Trophoblast cell (in vitro differentiated cells and primary cell): ENCODE data around the gene MRPL42.

Experiments used
- DNase-seq, 2 donors: peaks; one replicate each; pipeline ENCODE4 v3.0.0-alpha.2; 2016
- H2AFZ ChIP-seq: 2 replicates; pipeline ENCODE4 v1.6.1; 2013; ENCODE audit warnings: low read length, moderate library complexity, mild to moderate bottlenecking; ENCODE audit not compliant: insufficient read depth, poor library complexity
- H2AK5ac ChIP-seq: 2 replicates; pipeline ENCODE4 v1.6.1; 2013; ENCODE audit warnings: mild to moderate bottlenecking, low read length
- H2BK120ac ChIP-seq: 2 replicates; pipeline ENCODE4 v1.6.1; 2013; ENCODE audit warnings: low read length, mild to moderate bottlenecking, moderate library complexity; ENCODE audit not compliant: insufficient read depth, poor library complexity
- H2BK12ac ChIP-seq: 2 replicates; pipeline ENCODE4 v1.6.1; 2013; ENCODE audit warnings: mild to moderate bottlenecking, low read length, moderate library complexity
- H2BK5ac ChIP-seq: 2 replicates; pipeline ENCODE4 v1.6.1; 2013; ENCODE audit warnings: low read length, low read depth, moderate library complexity, mild to moderate bottlenecking; ENCODE audit not compliant: poor library complexity
- H3K14ac ChIP-seq: 2 replicates; pipeline ENCODE4 v1.6.1; 2013; ENCODE audit warnings: mild to moderate bottlenecking, low read length
- H3K18ac ChIP-seq: 2 replicates; pipeline ENCODE4 v1.6.1; 2013; ENCODE audit warnings: mild to moderate bottlenecking, low read length
- H3K23ac ChIP-seq: 2 replicates; pipeline ENCODE4 v1.6.1; 2013; ENCODE audit warnings: low read length
- H3K27ac ChIP-seq: 2 replicates; pipeline ENCODE4 v1.5.1; 2013; ENCODE audit warnings: low read depth, mild to moderate bottlenecking, inconsistent platforms, low read length, moderate library complexity
- H3K27me3 ChIP-seq: 2 replicates; pipeline ENCODE4 v1.6.1; 2013; ENCODE audit warnings: inconsistent platforms, mild to moderate bottlenecking, low read length, moderate library complexity; ENCODE audit not compliant: insufficient read depth
- H3K36me3 ChIP-seq, 2 experiments: 1 replicate in 1 of 2; 2 replicates in 1 of 2; pipeline ENCODE4 v1.6.1; 2013; ENCODE audit warnings: low read length in 2 of 2, mild to moderate bottlenecking in 2 of 2, moderate library complexity in 1 of 2; ENCODE audit not compliant: insufficient read depth in 2 of 2, control insufficient read depth in 1 of 2
- H3K4ac ChIP-seq: 2 replicates; pipeline ENCODE4 v1.6.1; 2013; ENCODE audit warnings: low read depth, mild to moderate bottlenecking, low read length, moderate library complexity
- H3K4me1 ChIP-seq, 2 experiments: 1 replicate in 1 of 2; 2 replicates in 1 of 2; pipeline ENCODE4 v1.6.1; 2013; ENCODE audit warnings: low read length in 2 of 2, mild to moderate bottlenecking in 2 of 2, moderate library complexity in 1 of 2; ENCODE audit not compliant: insufficient read depth in 2 of 2, control insufficient read depth in 1 of 2
- H3K4me2 ChIP-seq: 2 replicates; pipeline ENCODE4 v1.6.1; 2013; ENCODE audit warnings: inconsistent platforms, mild to moderate bottlenecking, low read length, moderate library complexity
- H3K4me3 ChIP-seq: 2 replicates; pipeline ENCODE4 v1.5.1; 2013; ENCODE audit warnings: mild to moderate bottlenecking, low read depth, low read length, inconsistent platforms
- H3K79me1 ChIP-seq: one replicate; pipeline ENCODE4 v1.6.1; 2013; ENCODE audit warnings: low read length
- H3K79me2 ChIP-seq: 2 replicates; pipeline ENCODE4 v1.6.1; 2013; ENCODE audit warnings: low read length, mild to moderate bottlenecking; ENCODE audit not compliant: control insufficient read depth, insufficient read depth, poor library complexity
- H3K9ac ChIP-seq: 2 replicates; pipeline ENCODE4 v1.6.1; 2013; ENCODE audit warnings: mild to moderate bottlenecking, low read length
- H3K9me3 ChIP-seq: 2 replicates; pipeline ENCODE4 v1.6.1; 2013; ENCODE audit warnings: low read depth, mild to moderate bottlenecking, control low read depth, inconsistent platforms, low read length; ENCODE audit not compliant: insufficient read depth
- H4K12ac ChIP-seq: 2 replicates; pipeline ENCODE4 v1.6.1; 2013; ENCODE audit warnings: low read depth, mild to moderate bottlenecking, low read length, moderate library complexity
- H4K8ac ChIP-seq: 2 replicates; pipeline ENCODE4 v1.6.1; 2013; ENCODE audit warnings: low read depth, mild to moderate bottlenecking, low read length, moderate library complexity
- H4K91ac ChIP-seq: one replicate; pipeline ENCODE4 v1.6.1; 2013; ENCODE audit warnings: low read depth, mild to moderate bottlenecking, low read length, moderate library complexity
- WGBS: extraction: QIAGEN DNeasy Blood & Tissue Kit; methylation state at CpG from one replicate; pipeline ENCODE4 v1.1.7; 2013; ENCODE audit warnings: missing lambda C conversion rate; ENCODE audit not compliant: insufficient read length, insufficient coverage; ENCODE audit errors: extremely low coverage; 5-methylcytosine and 5-hydroxymethylcytosine counted together

Gene MRPL42

GRCh38 chr12:93509506-93509905, 42.2 kb downstream of the MRPL42 start:
- H3K9me3 ChIP-seq, result no peaks in the 10 kb centered on the region
- no peaks in the 10 kb centered on the region for H3K27me3 ChIP-seq
- no peak overlapping the region for H4K91ac ChIP-seq
- no peaks in the 10 kb centered on the region for H3K4me1 ChIP-seq
- no peak overlapping the region for H4K8ac ChIP-seq
- no peak overlapping the region for H2BK5ac ChIP-seq
- no peaks in the 10 kb centered on the region for H3K79me1 ChIP-seq
- H3K4ac ChIP-seq, result no peak overlapping the region
- no peak overlapping the region for H2AK5ac ChIP-seq
- H3K79me2 ChIP-seq, result no peaks in the 10 kb centered on the region
- H3K23ac ChIP-seq, result no peak overlapping the region
- H3K14ac ChIP-seq, result no peak overlapping the region
- no CpG with 5 or more reads among the region's 1 CpG for WGBS
- no peak overlapping the region for H4K12ac ChIP-seq
- no peak overlapping the region for H2AFZ ChIP-seq
- H3K18ac ChIP-seq, result no peak overlapping the region
- no peak overlapping the region for H2BK120ac ChIP-seq
- H3K9ac ChIP-seq, result no peak overlapping the region
- peaks cover 0 to 3% of the 10 kb centered on the region in 2 experiments for H3K36me3 ChIP-seq
- no peak overlapping the region for H3K27ac ChIP-seq
- H2BK12ac ChIP-seq, result no peak overlapping the region
- no peak overlapping the region for H3K4me3 ChIP-seq
- DNase-seq, result no peak
- H3K4me2 ChIP-seq, result no peak overlapping the region

- H3K23ac ChIP-seq, result no peak overlapping the region
- H3K14ac ChIP-seq, result no peak overlapping the region
- H3K4me2 ChIP-seq, result no peak overlapping the region
- H4K12ac ChIP-seq, result no peak overlapping the region
- no peak overlapping the region for H2AFZ ChIP-seq
- no peak for DNase-seq
- no peak overlapping the region for H4K8ac ChIP-seq
- H3K18ac ChIP-seq, result no peak overlapping the region
- H3K4me1 ChIP-seq, result no peaks in the 10 kb centered on the region
- no peaks in the 10 kb centered on the region for H3K9me3 ChIP-seq
- no peak overlapping the region for H3K4me3 ChIP-seq
- H3K27ac ChIP-seq, result no peak overlapping the region
- H3K27me3 ChIP-seq, result no peaks in the 10 kb centered on the region
- peaks cover 0 to under 1% of the 10 kb centered on the region in 2 experiments for H3K36me3 ChIP-seq
- H3K9ac ChIP-seq, result no peak overlapping the region
- no peak overlapping the region for H2BK12ac ChIP-seq
- no CpG with 5 or more reads among the region's 5 CpGs for WGBS
- no peak overlapping the region for H2AK5ac ChIP-seq
- H3K4ac ChIP-seq, result no peak overlapping the region
- H2BK5ac ChIP-seq, result no peak overlapping the region
- no peaks in the 10 kb centered on the region for H3K79me2 ChIP-seq
- no peak overlapping the region for H2BK120ac ChIP-seq
- H3K79me1 ChIP-seq, result no peaks in the 10 kb centered on the region
- H4K91ac ChIP-seq, result no peak overlapping the region
Observed at GRCh38 chr12:93514853-93515252, 47.5 kb downstream of the MRPL42 start.

GRCh38 chr12:93518725-93519124, 51.4 kb downstream of the MRPL42 start:
- H3K23ac ChIP-seq, result no peak overlapping the region
- no peaks in the 10 kb centered on the region for H3K9me3 ChIP-seq
- no peak overlapping the region for H4K91ac ChIP-seq
- WGBS, result no CpG with 5 or more reads among the region's 5 CpGs
- no peak overlapping the region for H3K14ac ChIP-seq
- no peak overlapping the region for H3K18ac ChIP-seq
- H2AFZ ChIP-seq, result no peak overlapping the region
- no peak overlapping the region for H3K4me3 ChIP-seq
- no peak overlapping the region for H4K12ac ChIP-seq
- H3K36me3 ChIP-seq, result no peaks in the 10 kb centered on the region
- no peak overlapping the region for H3K4ac ChIP-seq
- H2BK120ac ChIP-seq, result no peak overlapping the region
- H2AK5ac ChIP-seq, result no peak overlapping the region
- no peaks in the 10 kb centered on the region for H3K4me1 ChIP-seq
- H3K79me2 ChIP-seq, result no peaks in the 10 kb centered on the region
- no peaks in the 10 kb centered on the region for H3K79me1 ChIP-seq
- no peak overlapping the region for H3K9ac ChIP-seq
- H3K27me3 ChIP-seq, result no peaks in the 10 kb centered on the region
- no peak overlapping the region for H4K8ac ChIP-seq
- H2BK12ac ChIP-seq, result no peak overlapping the region
- no peak overlapping the region for H3K4me2 ChIP-seq
- no peak overlapping the region for H2BK5ac ChIP-seq
- no peak for DNase-seq
- H3K27ac ChIP-seq, result no peak overlapping the region

- no peak overlapping the region for H4K8ac ChIP-seq
- no peak overlapping the region for H3K27ac ChIP-seq
- H2AK5ac ChIP-seq, result no peak overlapping the region
- WGBS, result no CpG with 5 or more reads among the region's 2 CpGs
- H3K79me2 ChIP-seq, result no peaks in the 10 kb centered on the region
- no peak overlapping the region for H3K4me3 ChIP-seq
- no peaks in the 10 kb centered on the region for H3K79me1 ChIP-seq
- H3K36me3 ChIP-seq, result no peaks in the 10 kb centered on the region
- no peak overlapping the region for H2BK120ac ChIP-seq
- H3K27me3 ChIP-seq, result no peaks in the 10 kb centered on the region
- H3K4ac ChIP-seq, result no peak overlapping the region
- no peak overlapping the region for H3K4me2 ChIP-seq
- no peak overlapping the region for H3K9ac ChIP-seq
- H2BK12ac ChIP-seq, result no peak overlapping the region
- no peak for DNase-seq
- no peak overlapping the region for H4K91ac ChIP-seq
- no peak overlapping the region for H3K18ac ChIP-seq
- H2AFZ ChIP-seq, result no peak overlapping the region
- no peaks in the 10 kb centered on the region for H3K9me3 ChIP-seq
- no peak overlapping the region for H2BK5ac ChIP-seq
- H3K23ac ChIP-seq, result no peak overlapping the region
- no peak overlapping the region for H4K12ac ChIP-seq
- H3K14ac ChIP-seq, result no peak overlapping the region
- H3K4me1 ChIP-seq, result no peaks in the 10 kb centered on the region
Observed at GRCh38 chr12:93519859-93520258, 52.5 kb downstream of the MRPL42 start.
